Adrenal gland (tissue), 12 donors: Measurements from ENCODE around the gene ZNF619. TPM values are rescaled to one million over a fixed set of nuclear protein-coding genes. Genes with fewer than 3 reads are reported as not detected.

Experiments
- DNase-seq, 7 donors: peaks; one replicate each; pipeline ENCODE4 v3.0.0-alpha.2; 2019 to 2020
- H3K27ac ChIP-seq, 5 donors: fragments of 200-600 bp; sonication (generic) in 4 of 5; 1 replicate in 3 of 5; 2 replicates in 2 of 5; pipeline versions ENCODE4 v1.5.1 to v1.8.0; 2016 to 2020; ENCODE audit warnings: mild to moderate bottlenecking in 1 of 5
- H3K27me3 ChIP-seq: fragments of 200-600 bp; 2 replicates; pipeline ENCODE4 v1.8.0; 2021
- H3K36me3 ChIP-seq, 2 donors: fragments of 200-600 bp; replicated peaks in 1 of 2; 1 replicate in 1 of 2; 2 replicates in 1 of 2; pipeline versions ENCODE4 v1.5.1 to v1.8.0; 2018 to 2022
- H3K4me1 ChIP-seq, 2 donors: fragments of 200-600 bp; replicated peaks in 1 of 2; 1 replicate in 1 of 2; 2 replicates in 1 of 2; pipeline versions ENCODE4 v1.5.1 to v1.8.0; 2018 to 2021
- H3K4me3 ChIP-seq, 4 donors: fragments of 200-600 bp; sonication (generic) in 3 of 4; one replicate each; pipeline ENCODE4 v1.5.1; 2016 to 2018
- H3K9me3 ChIP-seq, 3 donors: fragments of 200-600 bp; sonication (generic) in 1 of 3; replicated peaks in 1 of 3; 1 replicate in 2 of 3; 2 replicates in 1 of 3; pipeline versions ENCODE4 v1.5.1 to v1.8.0; 2016 to 2021
- CTCF ChIP-seq, 6 experiments: fragments of 450-650 bp in 4 of 6; fragments of 200-600 bp in 2 of 6; sonication (generic) in 1 of 6; IDR thresholded peaks; 1 replicate in 5 of 6; 2 replicates in 1 of 6; pipeline versions ENCODE4 v1.5.1 to v1.8.0; 2016 to 2021; ENCODE audit warnings: antibody characterized with exemption in 6 of 6, mild to moderate bottlenecking in 2 of 6, moderate library complexity in 1 of 6
- POLR2A ChIP-seq, 2 donors: fragments of 450-650 bp; IDR thresholded peaks; one replicate each; pipeline ENCODE4 v1.6.1; 2017; ENCODE audit warnings: antibody characterized with exemption in 2 of 2, mild to moderate bottlenecking in 2 of 2, moderate library complexity in 1 of 2
- WGBS, 4 donors: extraction: QIAGEN DNeasy Blood & Tissue Kit in 2 of 4; methylation state at CpG; one replicate each; pipeline versions ENCODE4 v1.1.5 to v1.1.7; 2013 to 2017; 5-methylcytosine and 5-hydroxymethylcytosine counted together
- intact Hi-C, 2 donors: fragments of 100-400 bp; cut with DNase I; formaldehyde crosslinking; loops; one replicate each; pipeline versions ENCODE4 v1.14.1 to v1.15.0; 2022 to 2023
- polyA plus RNA-seq, 3 donors: library from polyadenylated mRNA; stranded (reverse); fragments of 200-250 nt in 2 of 3; fragments of 350-450 nt in 1 of 3; fragmentation: Illumina TruSeq in 1 of 3; extraction: RNeasy Lipid Tissue Mini Kit (QIAGEN cat#74804) in 1 of 3; gene quantifications; one replicate each; pipeline ENCODE4 v1.2.3, GENCODE V29; 2013 to 2014
- total RNA-seq, 9 donors: library from RNA; depleted of rRNA in 4 of 9; stranded (reverse); fragments of >200 nt in 4 of 9; fragments of 120-200 nt in 1 of 9; fragmentation: NEBNext Ultra II Directional in 1 of 9; extraction: Animal tissue kit (Norgen Biotek cat#: 25700) in 1 of 9; gene quantifications; one replicate each; pipeline versions ENCODE4 v1.1.0 to v1.2.4, GENCODE V29; 2013 to 2023
- donor health status: healthy with polysubstance abuse.
- donor health status: Bipolar disorder and iron deficiency.
- donor health status: DM: yes; HTN: yes; CAD: no.
- donor health status: DM: no; HTN: no; CAD: no.
- donor health status: DM: no; HTN: no; CAD: no.
- donor health status: DM: yes; HTN: yes; CAD: no.

The ZNF619 gene
- total and polyA plus RNA-seq, 12 donors: 0.77 to 11.0 (median 5.7) TPM

- TF ChIP-seq POLR2A (IDR thresholded peaks at IDR 0.05) (no peak), CTCF (IDR thresholded peaks at IDR 0.05) (no peak)
- Histone ChIP-seq H3K9me3 (no peaks in the 10 kb centered on the region), H3K4me1 (no peaks in the 10 kb centered on the region), H3K27me3 (no peaks in the 10 kb centered on the region), H3K4me3 (no peak overlapping the region), H3K36me3 (peaks cover 0 to 17% of the 10 kb centered on the region in 2 donors), H3K27ac (no peak overlapping the region)
- intact Hi-C loops: no loop called here
- no peak for DNase-seq
- 85 to 90% (median 89%) methylated on average over 5 of the region's 5 CpGs for WGBS, 4 donors
These were observed 14.0 kb downstream of the ZNF619 start for GRCh38 chr3:40490916-40491315.

GRCh38 chr3:40494698-40495097, 17.8 kb downstream of the ZNF619 start:
- intact Hi-C loops: no loop called here
- Histone ChIP-seq H3K36me3 (no peaks in the 10 kb centered on the region), H3K27ac (no peak overlapping the region), H3K4me1 (no peaks in the 10 kb centered on the region), H3K9me3 (no peaks in the 10 kb centered on the region), H3K27me3 (no peaks in the 10 kb centered on the region), H3K4me3 (no peak overlapping the region)
- TF ChIP-seq POLR2A (IDR thresholded peaks at IDR 0.05) (no peak), CTCF (IDR thresholded peaks at IDR 0.05) (no peak)
- 45 to 59% (median 52%) methylated on average over 2 of the region's 2 CpGs for WGBS, 4 donors
- DNase-seq: no peak

GRCh38 chr3:40497288-40497687, 20.4 kb downstream of the ZNF619 start:
- Histone ChIP-seq H3K27ac (no peak overlapping the region), H3K27me3 (no peaks in the 10 kb centered on the region), H3K4me1 (no peaks in the 10 kb centered on the region), H3K4me3 (no peak overlapping the region), H3K36me3 (no peaks in the 10 kb centered on the region), H3K9me3 (no peaks in the 10 kb centered on the region)
- WGBS, 4 donors: 94 to 100% (median 96%) methylated on average over 2 of the region's 2 CpGs
- DNase-seq: no peak
- no peak for TF ChIP-seq CTCF (IDR thresholded peaks at IDR 0.05)
- no peak for TF ChIP-seq POLR2A (IDR thresholded peaks at IDR 0.05)
- intact Hi-C loops: no loop called here

- H3K9me3 ChIP-seq: no peaks in the 10 kb centered on the region
- WGBS, 4 donors: 86 to 100% (median 95%) methylated on average over 1 of the region's 1 CpG
- H3K27me3 ChIP-seq: no peaks in the 10 kb centered on the region
- H3K4me3 ChIP-seq: no peak overlapping the region
- TF ChIP-seq POLR2A (IDR thresholded peaks at IDR 0.05) (no peak), CTCF (IDR thresholded peaks at IDR 0.05) (no peak)
- DNase-seq: no peak
- no peak overlapping the region for H3K27ac ChIP-seq
- H3K4me1 ChIP-seq: peaks cover 3 to 9% of the 10 kb centered on the region in 2 donors
- intact Hi-C loops: no loop called here
- no peaks in the 10 kb centered on the region for H3K36me3 ChIP-seq
These were observed 23.0 kb downstream of the ZNF619 start for GRCh38 chr3:40499952-40500351.
